GM12878 (cell line): ENCODE results near the gene ANKRD6.

Source experiments
- ATF3 ChIP-seq: IDR thresholded peaks from 2 replicates; pipeline ENCODE4 v1.6.1; 2011; ENCODE audit warnings: low read depth, mild to moderate bottlenecking, low read length, moderate library complexity, borderline replicate concordance; ENCODE audit errors: extremely low read depth
- EP300 ChIP-seq, 2 experiments: fragments of 150-350 bp in 1 of 2; IDR thresholded peaks; 2 replicates each; pipeline ENCODE4 v1.6.1; 2011 to 2012; ENCODE audit warnings: low read depth in 2 of 2, low read length in 2 of 2, borderline replicate concordance in 1 of 2, improper control_type of control experiment in 1 of 2, inconsistent platforms in 1 of 2; ENCODE audit not compliant: control insufficient read depth in 1 of 2
- EZH2 ChIP-seq: IDR thresholded peaks from 2 replicates; pipeline ENCODE4 v1.6.1; 2012; ENCODE audit warnings: low read depth, mild to moderate bottlenecking, control low read depth, inconsistent platforms, low read length, borderline replicate concordance; ENCODE audit not compliant: control insufficient read depth
- IKZF1 ChIP-seq: fragments of 450-650 bp; conservative IDR thresholded peaks from 2 replicates; pipeline ENCODE4 v1.6.1; 2017; ENCODE audit warnings: antibody characterized with exemption, mild to moderate bottlenecking
- KDM1A ChIP-seq: fragments of 200-600 bp; sonication (generic); IDR thresholded peaks from 2 replicates; pipeline ENCODE4 v1.6.1; 2016; ENCODE audit warnings: borderline replicate concordance
- SIX5 ChIP-seq: IDR thresholded peaks from 2 replicates; pipeline ENCODE4 v1.6.1; 2011; ENCODE audit warnings: mild to moderate bottlenecking, low read depth, low read length, moderate library complexity; ENCODE audit not compliant: severe bottlenecking
- USF2 ChIP-seq: IDR thresholded peaks from 2 replicates; pipeline ENCODE4 v1.6.1; 2011; ENCODE audit warnings: low read depth, low read length, improper control_type of control experiment, borderline replicate concordance

GRCh38 chr6:89542081-89542857 is 109.3 kb downstream of the ANKRD6 start:
- no peak for TF ChIP-seq USF2
- TF ChIP-seq SIX5: no peak
- TF ChIP-seq EP300 (IDR thresholded peaks at IDR 0.05; ENCODE audit: borderline replicate concordance in 1 of 2, control insufficient read depth in 1 of 2, low read depth in 2 of 2, low read length in 2 of 2): no peak
- TF ChIP-seq ATF3: no peak
- TF ChIP-seq IKZF1: no peak
- TF ChIP-seq KDM1A: no peak
- TF ChIP-seq EZH2: no peak
